Measurements from ENCODE around the gene LTBP3. TPM values are rescaled to one million over a fixed set of nuclear protein-coding genes. Genes with fewer than 3 reads are reported as not detected.

Gene LTBP3
- total and polyA plus RNA-seq, 9 of the 15 experiments (the other 6 are each of a cell fraction or from before 2014, with no cell fraction given), result 0.06 to 20.5 (median 4.8) TPM

GRCh38 chr11:65574811-65575567 is 16.8 kb upstream of the LTBP3 start (continued):
- TF ChIP-seq PKNOX1 (IDR thresholded peaks at IDR 0.05), result peak; percentile 33; the same call in 1 of the 2 replicates
- TF ChIP-seq SOX6 (IDR thresholded peaks at IDR 0.05), result peak; percentile 80
- no peak for TF ChIP-seq E2F1 (CRISPR knock-in tag; IDR thresholded peaks at IDR 0.05)
- peak; percentile 88 for TF ChIP-seq NFIC (IDR thresholded peaks at IDR 0.05)
- TF ChIP-seq ATF3 (IDR thresholded peaks at IDR 0.05), result peak; percentile 13; the same call in 1 of the 2 replicates
- peak; percentile 68 for TF ChIP-seq ATF3 (CRISPR knock-in tag; conservative IDR thresholded peaks at IDR 0.05)
- TF ChIP-seq ID3 (CRISPR knock-in tag; IDR thresholded peaks at IDR 0.05), result no peak
- peak; percentile 77; the same call in 1 of the 2 replicates for TF ChIP-seq ID3 (tag; IDR thresholded peaks at IDR 0.05)
- TF ChIP-seq ZC3H4 (CRISPR knock-in tag; IDR thresholded peaks at IDR 0.05; ENCODE audit: borderline replicate concordance), result no peak
- peak; percentile 61 for TF ChIP-seq BRD9 (IDR thresholded peaks at IDR 0.05; ENCODE audit: low read depth, partially characterized antibody)
- no peak for TF ChIP-seq KAT7 (CRISPR knock-in tag; IDR thresholded peaks at IDR 0.05; ENCODE audit: borderline replicate concordance)
- TF ChIP-seq NFXL1 (CRISPR knock-in tag; IDR thresholded peaks at IDR 0.05), result no peak
- 0 out of 2 replicates have a peak, but pooled peaks have one; percentile 21 for TF ChIP-seq MEF2D (tag; conservative IDR thresholded peaks at IDR 0.05; ENCODE audit: low read depth)
- TF ChIP-seq CHCHD3 (CRISPR knock-in tag; IDR thresholded peaks at IDR 0.05), result peak; percentile 44; the same call in 1 of the 2 replicates
- peak; percentile 85 for TF ChIP-seq ETV1 (tag; conservative IDR thresholded peaks at IDR 0.05; ENCODE audit: low read depth)
- TF ChIP-seq NONO (IDR thresholded peaks at IDR 0.05; ENCODE audit: low read depth in 2 of 2, low read length in 1 of 2), result peak in 1 of 2 experiments; percentile 7; a peak in 1 of 4 replicates
- TF ChIP-seq ZKSCAN8 (CRISPR knock-in tag; IDR thresholded peaks at IDR 0.05), result 0 out of 2 replicates have a peak, but pooled peaks have one; percentile 79
- TF ChIP-seq SRF (CRISPR knock-in tag; IDR thresholded peaks at IDR 0.05), result peak in 1 of 2 experiments; percentile 54; a peak in 1 of 4 replicates
- TF ChIP-seq CGGBP1 (CRISPR knock-in tag; IDR thresholded peaks at IDR 0.05), result no peak
- TF ChIP-seq RB1 (IDR thresholded peaks at IDR 0.05; ENCODE audit: low read depth), result 0 out of 2 replicates have a peak, but pooled peaks have one; percentile 14
- peak; percentile 39 for TF ChIP-seq KDM5B (IDR thresholded peaks at IDR 0.05; ENCODE audit: insufficient replicate concordance, low read depth, low read length)
- TF ChIP-seq DPF2 (IDR thresholded peaks at IDR 0.05), result peak; percentile 85
- peak; percentile 59; the same call in 1 of the 2 replicates for TF ChIP-seq MYC (IDR thresholded peaks at IDR 0.05; ENCODE audit: low read depth, low read length)
- TF ChIP-seq MYC (CRISPR knock-in tag; IDR thresholded peaks at IDR 0.05; ENCODE audit: borderline replicate concordance, low read depth), result no peak
- TF ChIP-seq GATAD2B (IDR thresholded peaks at IDR 0.05; ENCODE audit: borderline replicate concordance), result peak; percentile 69; the same call in 1 of the 2 replicates
